GM19035 (cell line): ENCODE measurements around the gene KRTAP22-1.

ENCODE experiments used
- ATAC-seq: cut with Tn5 transposase; IDR thresholded peaks from one replicate; pipeline ENCODE4 v1.9.1; 2021; ENCODE audit not compliant: unreplicated experiment

KRTAP22-1 gene

GRCh38 chr21:30623362-30623761, 22.5 kb downstream of the KRTAP22-1 start:
- no peak for ATAC-seq

- no peak for ATAC-seq
Measured at GRCh38 chr21:30625449-30626165, 24.7 kb downstream of the KRTAP22-1 start.

- ATAC-seq = no peak
Measured at GRCh38 chr21:30628109-30628508, 27.2 kb downstream of the KRTAP22-1 start.

GRCh38 chr21:30629200-30629599, 28.3 kb downstream of the KRTAP22-1 start:
- ATAC-seq = no peak

- no peak for ATAC-seq
Measured at GRCh38 chr21:30634906-30635305, 34.0 kb downstream of the KRTAP22-1 start, which contains the start of gene KRTAP20-2. TSS of gene KRTAP20-2 (plus strand) at chr21:30635206. CDS start at chr21:30635264, 58 bp downstream.

GRCh38 chr21:30638686-30639085, 37.8 kb downstream of the KRTAP22-1 start:
- no peak for ATAC-seq

GRCh38 chr21:30642564-30642963, 41.7 kb downstream of the KRTAP22-1 start, which contains the start of gene KRTAP20-3:
TSS of gene KRTAP20-3 (plus strand) at chr21:30642864.
- no peak for ATAC-seq

GRCh38 chr21:30646904-30647414, 46.1 kb downstream of the KRTAP22-1 start:
- ATAC-seq = no peak
